ENCODE results near the gene HMCES. TPM values are rescaled to one million over a fixed set of nuclear protein-coding genes. Genes with fewer than 3 reads are reported as not detected.

HMCES gene
- polyA plus RNA-seq, 1 of the 3 experiments (the other 2 are of a cell fraction) = 32.4 TPM

DNA sequence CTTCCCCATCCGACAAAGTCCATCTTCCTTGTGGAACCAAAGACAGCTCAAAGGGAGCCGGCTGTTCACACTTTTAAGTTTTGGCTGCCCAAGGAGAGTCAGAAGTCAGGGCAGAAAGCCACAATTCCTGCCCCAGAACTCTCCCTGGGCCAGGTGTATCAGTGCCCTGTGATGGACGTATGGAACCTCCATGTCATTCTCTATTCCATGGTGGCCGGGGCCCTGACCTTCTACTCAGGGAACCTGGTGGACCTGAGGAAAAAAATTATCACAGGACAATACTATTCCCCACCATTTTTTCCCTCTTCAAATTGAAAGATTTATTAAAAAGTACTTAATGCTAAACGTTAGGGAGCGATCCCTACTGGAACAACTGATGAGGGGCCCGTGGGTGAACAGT is 66.6 kb downstream of the HMCES start:
- Histone ChIP-seq H3K27me3 (ENCODE audit: insufficient read depth) (no peaks in the 10 kb centered on the region), H3K4me1 (ENCODE audit: control insufficient read depth in 1 of 2, insufficient read depth in 2 of 2, low read depth in 1 of 2, low read length in 1 of 2) (peaks cover 0 to 33% of the 10 kb centered on the region in 2 experiments; a peak in 1 of 4 replicates), H3K9me2 (no peaks in the 10 kb centered on the region), H3F3A (replicated peaks; ENCODE audit: insufficient read depth) (no peaks in the 10 kb centered on the region), H3K9ac (no peak overlapping the region), H3K9me3 (no peaks in the 10 kb centered on the region), H3K79me2 (ENCODE audit: insufficient read depth) (no peaks in the 10 kb centered on the region), H3K27ac (ENCODE audit: low read depth in 2 of 2, low read length in 1 of 2) (no peak overlapping the region), H4K20me1 (ENCODE audit: insufficient read depth) (no peaks in the 10 kb centered on the region), H3K4me2 (no peak overlapping the region), H3K4me3 (ENCODE audit: low read depth in 2 of 2, low read length in 1 of 2) (no peak overlapping the region), H2AFZ (ENCODE audit: low read depth) (no peak overlapping the region), H3K36me3 (replicated peaks in 1 of 2; ENCODE audit: control insufficient read depth in 1 of 2, insufficient read depth in 2 of 2, low read length in 1 of 2) (no peaks in the 10 kb centered on the region)
- POLR2A ChIA-PET = no interaction called here
- CTCF ChIA-PET = no interaction called here
- DNase-seq = no peak
- TF ChIP-seq FOXJ3 (CRISPR knock-in tag; IDR thresholded peaks at IDR 0.05) = no peak
- no peak for TF ChIP-seq GATA2 (CRISPR knock-in tag; IDR thresholded peaks at IDR 0.05)
- TF ChIP-seq RCOR1 (IDR thresholded peaks at IDR 0.05; ENCODE audit: low read length) = no peak
- TF ChIP-seq, protein P1, sequence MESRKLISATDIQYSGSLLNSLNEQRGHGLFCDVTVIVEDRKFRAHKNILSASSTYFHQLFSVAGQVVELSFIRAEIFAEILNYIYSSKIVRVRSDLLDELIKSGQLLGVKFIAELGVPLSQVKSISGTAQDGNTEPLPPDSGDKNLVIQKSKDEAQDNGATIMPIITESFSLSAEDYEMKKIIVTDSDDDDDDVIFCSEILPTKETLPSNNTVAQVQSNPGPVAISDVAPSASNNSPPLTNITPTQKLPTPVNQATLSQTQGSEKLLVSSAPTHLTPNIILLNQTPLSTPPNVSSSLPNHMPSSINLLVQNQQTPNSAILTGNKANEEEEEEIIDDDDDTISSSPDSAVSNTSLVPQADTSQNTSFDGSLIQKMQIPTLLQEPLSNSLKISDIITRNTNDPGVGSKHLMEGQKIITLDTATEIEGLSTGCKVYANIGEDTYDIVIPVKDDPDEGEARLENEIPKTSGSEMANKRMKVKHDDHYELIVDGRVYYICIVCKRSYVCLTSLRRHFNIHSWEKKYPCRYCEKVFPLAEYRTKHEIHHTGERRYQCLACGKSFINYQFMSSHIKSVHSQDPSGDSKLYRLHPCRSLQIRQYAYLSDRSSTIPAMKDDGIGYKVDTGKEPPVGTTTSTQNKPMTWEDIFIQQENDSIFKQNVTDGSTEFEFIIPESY (IDR thresholded peaks at IDR 0.05; ENCODE audit: borderline replicate concordance, low read depth) = no peak
- TF ChIP-seq YY1 (IDR thresholded peaks at IDR 0.05; ENCODE audit: low read depth) = no peak
- TF ChIP-seq, protein P2, sequence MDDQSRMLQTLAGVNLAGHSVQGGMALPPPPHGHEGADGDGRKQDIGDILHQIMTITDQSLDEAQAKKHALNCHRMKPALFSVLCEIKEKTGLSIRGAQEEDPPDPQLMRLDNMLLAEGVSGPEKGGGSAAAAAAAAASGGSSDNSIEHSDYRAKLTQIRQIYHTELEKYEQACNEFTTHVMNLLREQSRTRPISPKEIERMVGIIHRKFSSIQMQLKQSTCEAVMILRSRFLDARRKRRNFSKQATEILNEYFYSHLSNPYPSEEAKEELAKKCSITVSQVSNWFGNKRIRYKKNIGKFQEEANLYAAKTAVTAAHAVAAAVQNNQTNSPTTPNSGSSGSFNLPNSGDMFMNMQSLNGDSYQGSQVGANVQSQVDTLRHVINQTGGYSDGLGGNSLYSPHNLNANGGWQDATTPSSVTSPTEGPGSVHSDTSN (IDR thresholded peaks at IDR 0.05) = no peak
- TF ChIP-seq TAF1 (IDR thresholded peaks at IDR 0.05; ENCODE audit: borderline replicate concordance, low read depth, low read length) = no peak
- TF ChIP-seq, protein P3, sequence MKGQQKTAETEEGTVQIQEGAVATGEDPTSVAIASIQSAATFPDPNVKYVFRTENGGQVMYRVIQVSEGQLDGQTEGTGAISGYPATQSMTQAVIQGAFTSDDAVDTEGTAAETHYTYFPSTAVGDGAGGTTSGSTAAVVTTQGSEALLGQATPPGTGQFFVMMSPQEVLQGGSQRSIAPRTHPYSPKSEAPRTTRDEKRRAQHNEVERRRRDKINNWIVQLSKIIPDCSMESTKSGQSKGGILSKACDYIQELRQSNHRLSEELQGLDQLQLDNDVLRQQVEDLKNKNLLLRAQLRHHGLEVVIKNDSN (IDR thresholded peaks at IDR 0.05; ENCODE audit: borderline replicate concordance, low read depth) = no peak
- 87% methylated on average over 7 of the region's 7 CpGs for WGBS (ENCODE audit: low lambda C conversion rate)

DNA sequence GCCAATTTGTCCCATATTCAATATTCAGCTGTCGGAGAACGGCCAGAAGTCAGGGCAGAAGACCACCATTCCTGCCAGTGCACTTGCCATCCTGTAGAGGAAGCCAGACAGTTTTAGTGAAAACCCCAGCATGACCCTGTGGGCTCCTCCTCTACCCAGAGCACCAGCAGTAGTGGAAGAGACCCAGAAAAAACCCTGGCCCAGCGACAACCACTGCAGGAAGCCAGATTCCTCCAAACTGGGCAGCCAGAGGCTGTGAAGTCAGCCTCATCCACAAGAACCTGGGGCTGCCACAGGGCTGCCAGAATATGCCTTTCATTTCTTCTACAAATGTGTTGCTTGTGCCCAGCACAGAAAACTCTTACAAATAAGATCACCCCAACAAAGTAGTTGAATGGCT is 67.3 kb downstream of the HMCES start:
- H3K27me3 ChIP-seq (ENCODE audit: insufficient read depth) = no peaks in the 10 kb centered on the region
- no peaks in the 10 kb centered on the region for H3F3A ChIP-seq (replicated peaks; ENCODE audit: insufficient read depth)
- no peak overlapping the region for H3K4me2 ChIP-seq
- ChIA-PET CTCF (interaction anchor here (0.6 kb wide), 1 partner anchor 118 kb away, joined by 3 read pairs; no protein-coding TSS in a partner anchor), POLR2A (no interaction called here)
- H3K9ac ChIP-seq = no peak overlapping the region
- DNase-seq = no peak
- H3K27ac ChIP-seq (ENCODE audit: low read depth in 2 of 2, low read length in 1 of 2) = no peak overlapping the region
- no peaks in the 10 kb centered on the region for H3K36me3 ChIP-seq (replicated peaks in 1 of 2; ENCODE audit: control insufficient read depth in 1 of 2, insufficient read depth in 2 of 2, low read length in 1 of 2)
- WGBS (ENCODE audit: low lambda C conversion rate) = 75% methylated on average over 3 of the region's 3 CpGs
- H3K9me2 ChIP-seq = no peaks in the 10 kb centered on the region
- TF ChIP-seq TEAD4 (IDR thresholded peaks at IDR 0.05; ENCODE audit: borderline replicate concordance, insufficient read depth) (no peak), JUND (IDR thresholded peaks at IDR 0.05) (no peak), RFX5 (IDR thresholded peaks at IDR 0.05; ENCODE audit: low read length) (no peak), FOXJ3 (CRISPR knock-in tag; IDR thresholded peaks at IDR 0.05) (no peak), GABPA (IDR thresholded peaks at IDR 0.05; ENCODE audit: low read depth) (no peak), FOSL2 (IDR thresholded peaks at IDR 0.05; ENCODE audit: borderline replicate concordance, low read depth) (no peak), RCOR1 (IDR thresholded peaks at IDR 0.05; ENCODE audit: low read length) (no peak), SMC3 (IDR thresholded peaks at IDR 0.05; ENCODE audit: low read depth, low read length) (no peak)
- TF ChIP-seq, protein P4, sequence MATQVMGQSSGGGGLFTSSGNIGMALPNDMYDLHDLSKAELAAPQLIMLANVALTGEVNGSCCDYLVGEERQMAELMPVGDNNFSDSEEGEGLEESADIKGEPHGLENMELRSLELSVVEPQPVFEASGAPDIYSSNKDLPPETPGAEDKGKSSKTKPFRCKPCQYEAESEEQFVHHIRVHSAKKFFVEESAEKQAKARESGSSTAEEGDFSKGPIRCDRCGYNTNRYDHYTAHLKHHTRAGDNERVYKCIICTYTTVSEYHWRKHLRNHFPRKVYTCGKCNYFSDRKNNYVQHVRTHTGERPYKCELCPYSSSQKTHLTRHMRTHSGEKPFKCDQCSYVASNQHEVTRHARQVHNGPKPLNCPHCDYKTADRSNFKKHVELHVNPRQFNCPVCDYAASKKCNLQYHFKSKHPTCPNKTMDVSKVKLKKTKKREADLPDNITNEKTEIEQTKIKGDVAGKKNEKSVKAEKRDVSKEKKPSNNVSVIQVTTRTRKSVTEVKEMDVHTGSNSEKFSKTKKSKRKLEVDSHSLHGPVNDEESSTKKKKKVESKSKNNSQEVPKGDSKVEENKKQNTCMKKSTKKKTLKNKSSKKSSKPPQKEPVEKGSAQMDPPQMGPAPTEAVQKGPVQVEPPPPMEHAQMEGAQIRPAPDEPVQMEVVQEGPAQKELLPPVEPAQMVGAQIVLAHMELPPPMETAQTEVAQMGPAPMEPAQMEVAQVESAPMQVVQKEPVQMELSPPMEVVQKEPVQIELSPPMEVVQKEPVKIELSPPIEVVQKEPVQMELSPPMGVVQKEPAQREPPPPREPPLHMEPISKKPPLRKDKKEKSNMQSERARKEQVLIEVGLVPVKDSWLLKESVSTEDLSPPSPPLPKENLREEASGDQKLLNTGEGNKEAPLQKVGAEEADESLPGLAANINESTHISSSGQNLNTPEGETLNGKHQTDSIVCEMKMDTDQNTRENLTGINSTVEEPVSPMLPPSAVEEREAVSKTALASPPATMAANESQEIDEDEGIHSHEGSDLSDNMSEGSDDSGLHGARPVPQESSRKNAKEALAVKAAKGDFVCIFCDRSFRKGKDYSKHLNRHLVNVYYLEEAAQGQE (IDR thresholded peaks at IDR 0.05; ENCODE audit: low read depth, low read length) = no peak
- TF ChIP-seq, protein P3 (IDR thresholded peaks at IDR 0.05; ENCODE audit: borderline replicate concordance, low read depth) = no peak
- H3K4me3 ChIP-seq (ENCODE audit: low read depth in 2 of 2, low read length in 1 of 2) = no peak overlapping the region
- peaks cover 0 to 33% of the 10 kb centered on the region in 2 experiments; a peak in 1 of 4 replicates for H3K4me1 ChIP-seq (ENCODE audit: control insufficient read depth in 1 of 2, insufficient read depth in 2 of 2, low read depth in 1 of 2, low read length in 1 of 2)
- no peaks in the 10 kb centered on the region for H3K79me2 ChIP-seq (ENCODE audit: insufficient read depth)
- no peaks in the 10 kb centered on the region for H3K9me3 ChIP-seq
- H4K20me1 ChIP-seq (ENCODE audit: insufficient read depth) = no peaks in the 10 kb centered on the region
- no peak overlapping the region for H2AFZ ChIP-seq (ENCODE audit: low read depth)
